ENCODE data around the gene MIER1.

MIER1 gene

DNA sequence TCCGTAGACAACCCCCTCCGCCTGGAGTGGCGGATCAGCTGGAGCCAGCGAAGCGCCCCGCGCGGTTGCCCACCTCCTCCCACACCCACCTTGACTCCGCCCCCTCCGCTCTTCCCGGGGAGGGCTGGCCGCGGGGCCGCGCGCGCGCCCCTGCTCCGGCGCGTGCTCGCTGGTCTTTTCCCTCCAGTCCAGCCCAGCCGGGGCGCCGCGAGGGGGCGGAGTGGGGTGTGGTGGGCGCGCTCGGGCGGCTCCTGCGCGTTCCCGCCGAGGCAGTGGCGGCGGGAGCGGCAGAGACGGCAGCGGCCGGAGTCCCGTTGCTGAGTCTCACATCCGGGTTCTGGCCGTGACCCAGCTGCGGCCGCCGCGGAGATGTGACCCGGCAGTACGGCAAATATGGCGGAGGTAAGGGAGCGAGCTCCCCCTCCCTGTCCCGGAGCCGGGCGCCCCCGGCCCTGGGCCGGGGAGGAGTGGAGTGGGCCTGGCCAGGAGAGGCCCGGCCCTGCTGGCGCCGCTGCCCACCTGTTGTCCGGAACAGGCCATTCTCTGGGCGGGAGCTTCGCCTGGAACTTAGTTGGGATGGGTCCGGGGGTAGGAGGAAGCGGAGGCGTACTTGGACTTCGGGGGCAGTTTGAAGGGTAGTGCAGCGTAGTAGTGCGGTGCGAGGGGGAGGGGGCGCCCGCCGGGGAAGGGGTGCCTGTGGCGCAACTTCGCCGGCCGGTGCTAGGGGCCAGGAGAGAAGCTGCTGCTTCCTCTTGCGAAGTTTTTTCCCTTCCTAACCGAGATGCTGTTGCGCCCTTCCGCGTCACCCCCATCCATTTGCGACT lies 5.4 kb downstream of the MIER1 start (continued):
- TF ChIP-seq, protein P1, sequence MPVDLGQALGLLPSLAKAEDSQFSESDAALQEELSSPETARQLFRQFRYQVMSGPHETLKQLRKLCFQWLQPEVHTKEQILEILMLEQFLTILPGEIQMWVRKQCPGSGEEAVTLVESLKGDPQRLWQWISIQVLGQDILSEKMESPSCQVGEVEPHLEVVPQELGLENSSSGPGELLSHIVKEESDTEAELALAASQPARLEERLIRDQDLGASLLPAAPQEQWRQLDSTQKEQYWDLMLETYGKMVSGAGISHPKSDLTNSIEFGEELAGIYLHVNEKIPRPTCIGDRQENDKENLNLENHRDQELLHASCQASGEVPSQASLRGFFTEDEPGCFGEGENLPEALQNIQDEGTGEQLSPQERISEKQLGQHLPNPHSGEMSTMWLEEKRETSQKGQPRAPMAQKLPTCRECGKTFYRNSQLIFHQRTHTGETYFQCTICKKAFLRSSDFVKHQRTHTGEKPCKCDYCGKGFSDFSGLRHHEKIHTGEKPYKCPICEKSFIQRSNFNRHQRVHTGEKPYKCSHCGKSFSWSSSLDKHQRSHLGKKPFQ (tag by site-specific recombination; IDR thresholded peaks at IDR 0.05): no peak
- TF ChIP-seq, protein P2, sequence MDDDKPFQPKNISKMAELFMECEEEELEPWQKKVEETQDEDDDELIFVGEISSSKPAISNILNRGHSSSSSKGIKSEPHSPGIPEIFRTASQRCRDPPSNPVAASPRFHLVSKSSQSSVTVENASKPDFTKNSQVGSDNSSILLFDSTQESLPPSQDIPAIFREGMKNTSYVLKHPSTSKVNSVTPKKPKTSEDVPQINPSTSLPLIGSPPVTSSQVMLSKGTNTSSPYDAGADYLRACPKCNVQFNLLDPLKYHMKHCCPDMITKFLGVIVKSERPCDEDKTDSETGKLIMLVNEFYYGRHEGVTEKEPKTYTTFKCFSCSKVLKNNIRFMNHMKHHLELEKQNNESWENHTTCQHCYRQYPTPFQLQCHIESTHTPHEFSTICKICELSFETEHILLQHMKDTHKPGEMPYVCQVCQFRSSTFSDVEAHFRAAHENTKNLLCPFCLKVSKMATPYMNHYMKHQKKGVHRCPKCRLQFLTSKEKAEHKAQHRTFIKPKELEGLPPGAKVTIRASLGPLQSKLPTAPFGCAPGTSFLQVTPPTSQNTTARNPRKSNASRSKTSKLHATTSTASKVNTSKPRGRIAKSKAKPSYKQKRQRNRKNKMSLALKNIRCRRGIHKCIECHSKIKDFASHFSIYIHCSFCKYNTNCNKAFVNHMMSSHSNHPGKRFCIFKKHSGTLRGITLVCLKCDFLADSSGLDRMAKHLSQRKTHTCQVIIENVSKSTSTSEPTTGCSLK (tag by site-specific recombination; IDR thresholded peaks at IDR 0.05): no peak
- peak; percentile 78; the same call in 1 of the 2 replicates for TF ChIP-seq ZNF394 (tag by site-specific recombination; IDR thresholded peaks at IDR 0.05; ENCODE audit: borderline replicate concordance)
- TF ChIP-seq, protein P3, sequence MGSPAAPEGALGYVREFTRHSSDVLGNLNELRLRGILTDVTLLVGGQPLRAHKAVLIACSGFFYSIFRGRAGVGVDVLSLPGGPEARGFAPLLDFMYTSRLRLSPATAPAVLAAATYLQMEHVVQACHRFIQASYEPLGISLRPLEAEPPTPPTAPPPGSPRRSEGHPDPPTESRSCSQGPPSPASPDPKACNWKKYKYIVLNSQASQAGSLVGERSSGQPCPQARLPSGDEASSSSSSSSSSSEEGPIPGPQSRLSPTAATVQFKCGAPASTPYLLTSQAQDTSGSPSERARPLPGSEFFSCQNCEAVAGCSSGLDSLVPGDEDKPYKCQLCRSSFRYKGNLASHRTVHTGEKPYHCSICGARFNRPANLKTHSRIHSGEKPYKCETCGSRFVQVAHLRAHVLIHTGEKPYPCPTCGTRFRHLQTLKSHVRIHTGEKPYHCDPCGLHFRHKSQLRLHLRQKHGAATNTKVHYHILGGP (tag by site-specific recombination; IDR thresholded peaks at IDR 0.05): no peak
- TF ChIP-seq ZNF560 (tag by site-specific recombination; IDR thresholded peaks at IDR 0.05; ENCODE audit: borderline replicate concordance): no peak
- peak; percentile 97 for TF ChIP-seq ZBTB8A (tag by site-specific recombination; IDR thresholded peaks at IDR 0.05)
- TF ChIP-seq ZNF302 (tag by site-specific recombination; IDR thresholded peaks at IDR 0.05; ENCODE audit: low read depth): no peak
- TF ChIP-seq ZNF843 (tag by site-specific recombination; IDR thresholded peaks at IDR 0.05): 0 out of 2 replicates have a peak, but pooled peaks have one; percentile 28
- TF ChIP-seq, protein P4, sequence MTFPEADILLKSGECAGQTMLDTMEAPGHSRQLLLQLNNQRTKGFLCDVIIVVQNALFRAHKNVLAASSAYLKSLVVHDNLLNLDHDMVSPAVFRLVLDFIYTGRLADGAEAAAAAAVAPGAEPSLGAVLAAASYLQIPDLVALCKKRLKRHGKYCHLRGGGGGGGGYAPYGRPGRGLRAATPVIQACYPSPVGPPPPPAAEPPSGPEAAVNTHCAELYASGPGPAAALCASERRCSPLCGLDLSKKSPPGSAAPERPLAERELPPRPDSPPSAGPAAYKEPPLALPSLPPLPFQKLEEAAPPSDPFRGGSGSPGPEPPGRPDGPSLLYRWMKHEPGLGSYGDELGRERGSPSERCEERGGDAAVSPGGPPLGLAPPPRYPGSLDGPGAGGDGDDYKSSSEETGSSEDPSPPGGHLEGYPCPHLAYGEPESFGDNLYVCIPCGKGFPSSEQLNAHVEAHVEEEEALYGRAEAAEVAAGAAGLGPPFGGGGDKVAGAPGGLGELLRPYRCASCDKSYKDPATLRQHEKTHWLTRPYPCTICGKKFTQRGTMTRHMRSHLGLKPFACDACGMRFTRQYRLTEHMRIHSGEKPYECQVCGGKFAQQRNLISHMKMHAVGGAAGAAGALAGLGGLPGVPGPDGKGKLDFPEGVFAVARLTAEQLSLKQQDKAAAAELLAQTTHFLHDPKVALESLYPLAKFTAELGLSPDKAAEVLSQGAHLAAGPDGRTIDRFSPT (tag by site-specific recombination; IDR thresholded peaks at IDR 0.05): peak; percentile 96
- TF ChIP-seq ZIC2 (tag by site-specific recombination; IDR thresholded peaks at IDR 0.05): peak; percentile 36
- TF ChIP-seq, protein P5, sequence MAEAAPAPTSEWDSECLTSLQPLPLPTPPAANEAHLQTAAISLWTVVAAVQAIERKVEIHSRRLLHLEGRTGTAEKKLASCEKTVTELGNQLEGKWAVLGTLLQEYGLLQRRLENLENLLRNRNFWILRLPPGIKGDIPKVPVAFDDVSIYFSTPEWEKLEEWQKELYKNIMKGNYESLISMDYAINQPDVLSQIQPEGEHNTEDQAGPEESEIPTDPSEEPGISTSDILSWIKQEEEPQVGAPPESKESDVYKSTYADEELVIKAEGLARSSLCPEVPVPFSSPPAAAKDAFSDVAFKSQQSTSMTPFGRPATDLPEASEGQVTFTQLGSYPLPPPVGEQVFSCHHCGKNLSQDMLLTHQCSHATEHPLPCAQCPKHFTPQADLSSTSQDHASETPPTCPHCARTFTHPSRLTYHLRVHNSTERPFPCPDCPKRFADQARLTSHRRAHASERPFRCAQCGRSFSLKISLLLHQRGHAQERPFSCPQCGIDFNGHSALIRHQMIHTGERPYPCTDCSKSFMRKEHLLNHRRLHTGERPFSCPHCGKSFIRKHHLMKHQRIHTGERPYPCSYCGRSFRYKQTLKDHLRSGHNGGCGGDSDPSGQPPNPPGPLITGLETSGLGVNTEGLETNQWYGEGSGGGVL (tag by site-specific recombination; IDR thresholded peaks at IDR 0.05): peak; percentile 73
- peak; percentile 83; the same call in 1 of the 2 replicates for TF ChIP-seq BCL11B (tag by site-specific recombination; IDR thresholded peaks at IDR 0.05; ENCODE audit: low read depth)
- no peak for TF ChIP-seq ZNF530 (tag by site-specific recombination; IDR thresholded peaks at IDR 0.05; ENCODE audit: low read depth)
- no peak for TF ChIP-seq ZNF132 (tag by site-specific recombination; IDR thresholded peaks at IDR 0.05; ENCODE audit: borderline replicate concordance)
- TF ChIP-seq, protein P6, sequence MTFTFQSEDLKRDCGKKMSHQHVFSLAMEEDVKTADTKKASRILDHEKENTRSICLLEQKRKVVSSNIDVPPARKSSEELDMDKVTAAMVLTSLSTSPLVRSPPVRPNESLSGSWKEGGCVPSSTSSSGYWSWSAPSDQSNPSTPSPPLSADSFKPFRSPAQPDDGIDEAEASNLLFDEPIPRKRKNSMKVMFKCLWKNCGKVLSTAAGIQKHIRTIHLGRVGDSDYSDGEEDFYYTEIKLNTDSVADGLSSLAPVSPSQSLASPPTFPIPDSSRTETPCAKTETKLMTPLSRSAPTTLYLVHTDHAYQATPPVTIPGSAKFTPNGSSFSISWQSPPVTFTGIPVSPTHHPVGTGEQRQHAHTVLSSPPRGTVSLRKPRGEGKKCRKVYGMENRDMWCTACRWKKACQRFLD (tag by site-specific recombination; IDR thresholded peaks at IDR 0.05): peak; percentile 88
- no peak for TF ChIP-seq ZNF133 (tag by site-specific recombination; IDR thresholded peaks at IDR 0.05)
- TF ChIP-seq YY1 (tag by site-specific recombination; IDR thresholded peaks at IDR 0.05): peak; percentile 59; the same call in 1 of the 2 replicates
- peak; percentile 86 for TF ChIP-seq BCL11A (tag by site-specific recombination; IDR thresholded peaks at IDR 0.05; ENCODE audit: low read depth)
- TF ChIP-seq ZNF558 (tag by site-specific recombination; IDR thresholded peaks at IDR 0.05): no peak
- TF ChIP-seq, protein P7, sequence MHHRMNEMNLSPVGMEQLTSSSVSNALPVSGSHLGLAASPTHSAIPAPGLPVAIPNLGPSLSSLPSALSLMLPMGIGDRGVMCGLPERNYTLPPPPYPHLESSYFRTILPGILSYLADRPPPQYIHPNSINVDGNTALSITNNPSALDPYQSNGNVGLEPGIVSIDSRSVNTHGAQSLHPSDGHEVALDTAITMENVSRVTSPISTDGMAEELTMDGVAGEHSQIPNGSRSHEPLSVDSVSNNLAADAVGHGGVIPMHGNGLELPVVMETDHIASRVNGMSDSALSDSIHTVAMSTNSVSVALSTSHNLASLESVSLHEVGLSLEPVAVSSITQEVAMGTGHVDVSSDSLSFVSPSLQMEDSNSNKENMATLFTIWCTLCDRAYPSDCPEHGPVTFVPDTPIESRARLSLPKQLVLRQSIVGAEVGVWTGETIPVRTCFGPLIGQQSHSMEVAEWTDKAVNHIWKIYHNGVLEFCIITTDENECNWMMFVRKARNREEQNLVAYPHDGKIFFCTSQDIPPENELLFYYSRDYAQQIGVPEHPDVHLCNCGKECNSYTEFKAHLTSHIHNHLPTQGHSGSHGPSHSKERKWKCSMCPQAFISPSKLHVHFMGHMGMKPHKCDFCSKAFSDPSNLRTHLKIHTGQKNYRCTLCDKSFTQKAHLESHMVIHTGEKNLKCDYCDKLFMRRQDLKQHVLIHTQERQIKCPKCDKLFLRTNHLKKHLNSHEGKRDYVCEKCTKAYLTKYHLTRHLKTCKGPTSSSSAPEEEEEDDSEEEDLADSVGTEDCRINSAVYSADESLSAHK (tag by site-specific recombination; IDR thresholded peaks at IDR 0.05): no peak
- no peak for TF ChIP-seq ZNF112 (tag by site-specific recombination; IDR thresholded peaks at IDR 0.05)
- no peak for TF ChIP-seq ZNF37A (tag by site-specific recombination; IDR thresholded peaks at IDR 0.05)
- no peak for TF ChIP-seq ZNF433 (tag by site-specific recombination; IDR thresholded peaks at IDR 0.05; ENCODE audit: low read depth)

Data from HEK293 (cell line).